ENCODE results near the gene TFEB. TPM values are rescaled to one million over a fixed set of nuclear protein-coding genes. Genes with fewer than 3 reads are reported as not detected.

Gene TFEB
- total RNA-seq, 1 donor from 2014 or later, result 39.5 TPM

GRCh38 chr6:41702089-41702745 lies 33.2 kb downstream of the TFEB start:
- ATAC-seq (no peak), DNase-seq (ENCODE audit: missing footprints) (no peak)
- intact Hi-C loops (cut with DNase I), result loop anchor here (10.0 kb wide), 1 partner anchor 343 kb away; no protein-coding TSS in a partner anchor

- DNase-seq (ENCODE audit: missing footprints) (no peak), ATAC-seq (peak; percentile 33)
- intact Hi-C loops (cut with DNase I), result loop anchor here (10.0 kb wide), 1 partner anchor 344 kb away; no protein-coding TSS in a partner anchor
These were observed 34.7 kb downstream of the TFEB start for GRCh38 chr6:41700463-41701347.

GRCh38 chr6:41699063-41699462 lies 36.3 kb downstream of the TFEB start:
- intact Hi-C loops (cut with DNase I), result loop anchor here (5.0 kb wide), 1 partner anchor 78 kb away; the partner anchor contains the start of gene FRS3
- no peak for ATAC-seq
- no peak for DNase-seq (ENCODE audit: missing footprints)

- no peak for DNase-seq (ENCODE audit: missing footprints)
- intact Hi-C loops (cut with DNase I), result loop anchor here (5.0 kb wide), 1 partner anchor 79 kb away; the partner anchor contains the start of gene FRS3
- ATAC-seq, result no peak
These were observed 37.3 kb downstream of the TFEB start for GRCh38 chr6:41697861-41698781.

DNA sequence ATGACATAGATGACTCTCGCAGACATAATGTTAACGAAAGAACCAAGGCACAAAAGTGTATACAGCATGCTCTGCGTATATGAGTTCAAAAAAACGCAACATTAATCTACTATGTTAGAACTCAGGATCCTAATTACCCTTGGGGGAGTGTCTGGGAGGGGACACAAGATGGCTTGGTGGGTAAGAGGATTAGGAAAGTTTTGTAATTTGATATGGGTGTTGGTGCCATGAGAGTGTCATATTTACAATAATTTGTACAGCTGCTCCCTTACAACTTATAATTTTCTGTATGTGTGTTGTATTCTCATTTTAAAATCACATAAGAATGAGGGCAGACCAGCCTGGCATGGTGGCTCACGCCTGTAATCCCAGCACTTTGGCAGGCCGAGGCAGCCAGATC lies 38.6 kb downstream of the TFEB start:
- DNase-seq (ENCODE audit: missing footprints) (no peak), ATAC-seq (no peak)
- intact Hi-C loops (cut with DNase I), result loop anchor here (5.0 kb wide), 1 partner anchor 81 kb away; the partner anchor contains the start of gene FRS3

DNA sequence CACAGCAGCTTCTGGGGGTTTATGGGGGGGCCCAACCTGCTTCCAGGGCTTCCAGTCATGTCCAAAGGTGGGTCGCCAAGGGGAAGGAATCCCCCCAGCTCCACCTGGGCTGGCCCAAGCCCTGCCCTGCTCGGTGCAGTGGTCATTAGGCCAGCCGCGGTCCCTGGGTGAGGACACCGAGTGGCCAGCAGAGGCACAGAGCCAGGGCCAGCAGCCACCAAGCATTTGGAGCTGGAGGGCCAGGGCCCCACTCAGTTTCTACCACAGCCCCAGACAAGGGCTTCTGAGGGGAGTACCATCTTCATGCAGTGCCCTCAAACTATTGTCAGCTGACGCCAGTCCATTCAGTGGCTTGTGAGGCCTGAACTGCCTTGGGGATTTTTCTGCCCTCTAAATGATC lies 39.6 kb downstream of the TFEB start:
- ATAC-seq, result no peak
- intact Hi-C loops (cut with DNase I), result loop anchor here (5.0 kb wide), 1 partner anchor 81 kb away; the partner anchor contains the start of gene FRS3
- no peak for DNase-seq (ENCODE audit: missing footprints)

DNA sequence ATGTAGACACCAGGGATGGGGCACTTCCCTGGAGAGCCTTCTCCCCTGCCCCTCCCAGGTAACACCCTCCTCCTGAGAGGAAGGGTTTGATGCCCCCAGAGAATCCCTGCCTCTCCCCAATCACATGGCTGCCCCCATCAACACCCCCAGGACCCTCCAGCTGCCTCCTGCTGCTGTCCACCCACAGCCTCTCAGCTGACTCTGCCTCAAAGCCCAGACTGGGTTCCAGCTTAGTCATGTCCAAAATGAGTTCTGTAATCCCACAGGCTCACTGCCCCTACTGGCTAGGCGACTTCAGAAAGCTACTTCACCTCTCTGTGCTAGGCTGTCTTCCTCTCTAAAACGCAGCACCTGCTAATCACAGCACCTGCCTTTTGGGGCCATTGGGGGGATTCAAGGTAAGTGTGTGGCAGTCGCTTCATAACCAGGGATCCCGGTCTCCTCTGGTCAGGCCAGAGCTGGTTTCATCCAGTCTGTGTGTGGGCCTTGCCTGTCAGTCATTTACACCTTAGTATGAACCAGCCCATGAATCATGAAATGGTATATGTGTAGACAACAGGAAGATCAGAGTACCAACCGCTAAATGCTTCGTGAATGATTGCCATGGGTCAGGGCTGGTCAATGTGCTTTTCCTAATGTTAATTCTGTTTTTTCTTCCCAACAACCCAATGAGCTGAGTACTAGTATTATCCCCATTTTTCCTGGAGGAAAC lies 40.4 kb downstream of the TFEB start:
- intact Hi-C loops (cut with DNase I), result loop anchor here (5.0 kb wide), 1 partner anchor 82 kb away; the partner anchor contains the start of gene FRS3
- no peak for ATAC-seq
- no peak for DNase-seq (ENCODE audit: missing footprints)

DNA sequence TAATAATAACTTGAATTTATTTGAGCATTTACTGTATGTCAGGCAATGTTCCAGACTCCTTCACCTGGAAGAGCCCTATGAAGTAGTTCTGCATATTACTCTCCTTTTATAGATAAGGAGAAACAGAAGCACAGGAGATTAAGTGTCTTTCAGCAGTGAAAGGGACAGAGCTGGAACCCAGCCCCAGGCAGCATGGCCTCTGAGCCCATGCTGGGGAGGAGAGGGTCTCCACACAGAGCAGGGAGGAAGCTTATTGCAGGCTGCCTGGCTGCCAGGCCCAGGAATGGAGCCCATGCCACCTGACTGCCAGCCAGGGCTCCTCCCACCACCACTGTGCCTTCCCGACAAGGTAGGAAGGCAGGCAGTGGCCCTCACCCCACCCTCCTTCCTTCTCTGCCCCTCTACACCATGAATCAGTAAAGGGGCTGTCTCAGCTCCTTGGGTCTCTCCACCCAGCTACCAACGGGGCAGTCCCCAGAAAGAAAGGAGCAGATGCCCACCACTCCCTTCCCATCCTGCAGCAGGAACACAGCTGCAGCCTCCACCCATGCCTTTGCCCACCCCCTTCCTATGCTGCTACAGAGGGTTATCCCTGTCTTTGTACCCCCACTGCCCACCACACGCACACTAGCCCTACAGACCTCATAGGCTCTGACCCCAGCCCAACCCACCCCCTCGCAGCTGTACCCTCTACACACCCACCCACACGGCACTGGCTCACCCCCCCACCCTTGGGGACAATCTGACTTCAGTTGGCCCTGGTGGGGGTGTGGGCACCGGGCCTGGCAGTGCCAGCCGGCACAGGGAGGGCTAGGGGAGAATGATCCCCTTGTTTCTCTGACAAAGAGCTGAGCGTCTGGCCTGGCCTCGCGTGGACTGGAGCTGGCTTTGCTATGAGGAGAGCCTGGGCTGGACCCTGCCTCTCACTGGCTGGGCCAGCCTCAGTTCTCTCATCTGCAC lies 41.8 kb downstream of the TFEB start:
- DNase-seq (ENCODE audit: missing footprints) (no peak), ATAC-seq (peak; percentile 46)
- intact Hi-C loops (cut with DNase I), result no loop called here

DNA sequence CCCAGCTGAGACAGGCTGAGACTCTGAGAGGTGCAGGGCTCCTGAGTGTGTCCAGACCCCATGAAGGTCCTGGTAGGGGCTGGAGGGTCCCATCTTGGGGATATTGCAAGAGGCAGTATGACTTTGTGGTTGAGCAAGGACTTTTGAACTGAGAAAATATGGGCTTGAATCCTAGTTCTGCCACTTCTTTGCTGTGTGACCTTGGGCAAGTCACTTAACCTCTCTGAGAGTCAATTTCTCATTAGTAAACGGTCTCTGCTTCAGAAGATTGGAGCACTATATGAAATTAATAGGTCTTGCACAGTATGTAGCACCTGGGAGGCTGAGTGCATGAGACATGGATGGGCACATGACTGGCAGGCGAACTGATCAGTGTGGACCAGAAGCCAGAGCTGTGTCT lies 42.7 kb downstream of the TFEB start:
- ATAC-seq (no peak), DNase-seq (ENCODE audit: missing footprints) (no peak)
- intact Hi-C loops (cut with DNase I), result no loop called here

- intact Hi-C loops (cut with DNase I), result no loop called here
- no peak for DNase-seq (ENCODE audit: missing footprints)
- no peak for ATAC-seq
These were observed 43.2 kb downstream of the TFEB start for GRCh38 chr6:41692080-41692675.

DNA sequence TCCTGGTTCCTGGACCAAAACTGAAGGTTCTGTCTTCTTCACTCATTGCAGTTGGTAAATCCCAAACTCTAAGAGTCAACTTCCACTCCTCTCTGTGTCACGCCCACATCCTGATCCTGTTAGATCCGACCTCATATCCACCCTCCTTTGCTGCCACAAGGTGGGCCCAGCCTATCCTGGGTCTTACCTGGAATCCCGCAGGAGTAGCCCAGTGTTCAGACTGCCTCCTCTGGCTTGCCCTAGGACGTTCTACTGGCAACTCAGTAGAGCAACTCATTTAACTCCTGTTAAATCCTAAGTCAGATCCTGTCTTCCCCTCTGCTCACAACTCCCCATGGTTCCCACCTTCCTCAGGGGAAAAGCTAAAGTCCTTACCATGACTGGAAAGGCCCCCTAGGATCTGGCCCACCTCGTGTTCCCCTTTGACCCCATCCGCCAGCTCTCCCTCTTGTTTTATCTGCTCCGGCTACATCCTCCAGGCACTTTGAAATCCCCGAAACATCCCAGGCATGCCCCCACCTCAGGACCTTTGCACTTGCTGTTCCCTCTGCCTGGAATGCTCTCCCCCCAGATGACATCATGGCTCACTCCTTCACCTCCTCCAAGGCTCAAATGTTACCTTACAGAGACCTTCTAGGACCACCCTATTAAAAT lies 43.9 kb downstream of the TFEB start:
- ATAC-seq (no peak), DNase-seq (ENCODE audit: missing footprints) (no peak)
- intact Hi-C loops (cut with DNase I), result no loop called here

DNA sequence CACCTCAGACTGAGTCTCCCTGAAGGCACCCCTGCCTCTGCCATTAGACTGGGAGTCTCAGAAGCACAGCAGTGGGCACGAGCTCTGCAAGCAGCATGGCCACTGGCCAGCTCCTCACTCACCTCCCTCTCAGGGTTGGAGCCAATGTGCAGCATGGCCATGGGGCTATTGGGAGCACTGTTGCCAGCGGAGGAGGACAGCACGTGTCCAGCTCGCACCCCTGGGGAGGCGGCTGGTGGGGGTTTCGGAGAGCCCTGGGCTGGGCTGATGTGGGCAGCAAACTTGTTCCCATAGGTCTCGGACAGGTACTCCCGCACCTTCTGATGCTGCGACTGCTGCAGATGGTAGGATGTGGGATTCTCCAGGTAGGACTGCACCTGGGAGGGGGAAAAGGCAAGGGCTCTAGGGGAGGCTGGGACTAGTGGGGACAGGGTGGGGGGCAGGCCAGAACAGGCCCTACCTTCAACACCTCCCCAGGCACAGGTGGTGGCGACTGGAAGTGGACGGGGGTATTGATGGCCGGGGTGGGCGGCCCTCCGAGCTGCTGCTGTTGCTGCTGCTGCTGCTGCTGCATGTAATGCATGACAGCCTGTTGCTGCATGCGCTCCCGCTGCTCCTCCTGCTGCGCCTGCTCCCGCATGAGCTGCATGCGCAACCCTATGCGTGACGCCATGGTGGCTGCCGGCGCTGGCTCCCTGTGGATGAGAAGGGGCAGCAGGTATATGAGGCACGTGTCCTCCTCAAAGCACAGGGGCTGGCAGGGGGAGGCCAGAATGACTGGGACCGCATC lies 44.7 kb downstream of the TFEB start:
- intact Hi-C loops (cut with DNase I), result no loop called here
- ATAC-seq (no peak), DNase-seq (ENCODE audit: missing footprints) (no peak)

- DNase-seq (ENCODE audit: missing footprints) (no peak), ATAC-seq (no peak)
- intact Hi-C loops (cut with DNase I), result no loop called here
These were observed 46.0 kb downstream of the TFEB start for GRCh38 chr6:41689171-41690008.

DNA sequence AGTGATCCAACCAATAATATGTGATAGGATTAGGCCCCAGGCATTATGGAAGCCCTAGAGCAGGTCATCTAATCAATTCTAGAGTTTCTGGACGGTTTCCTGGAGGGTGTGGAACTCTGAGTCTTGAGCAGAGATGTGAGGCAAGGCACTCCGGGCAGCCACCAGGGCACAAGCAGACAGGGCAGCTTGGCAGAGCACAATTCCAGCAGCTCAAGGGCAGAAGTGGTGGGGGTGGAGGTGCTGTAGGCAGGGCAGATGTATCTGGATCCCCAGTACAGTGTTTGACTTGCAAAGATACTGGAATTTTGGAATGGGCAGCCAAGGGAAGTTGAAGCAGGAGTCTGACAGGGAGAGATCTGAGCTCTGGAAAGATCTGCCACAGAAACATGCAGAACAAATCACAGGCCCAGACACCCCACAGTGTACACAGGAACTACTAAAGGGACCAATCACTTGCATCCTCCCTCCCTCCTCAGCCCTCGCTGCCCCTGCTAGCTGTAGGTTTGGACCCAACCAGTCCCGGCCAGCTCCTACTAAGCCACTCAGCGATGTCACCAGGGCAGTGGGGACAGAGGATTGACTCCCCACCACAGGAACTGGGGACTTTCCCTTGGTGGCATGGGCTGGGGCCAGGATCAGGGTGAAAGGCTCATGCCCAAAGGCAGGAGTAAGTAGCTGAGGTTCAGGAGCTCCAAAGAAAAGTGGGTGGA lies 47.0 kb downstream of the TFEB start:
- DNase-seq (ENCODE audit: missing footprints) (no peak), ATAC-seq (peak; percentile 32)
- intact Hi-C loops (cut with DNase I), result no loop called here

Measured in Right ventricle myocardium inferior (tissue), 1 donor.